ENCODE results near the gene LRP2. TPM values are rescaled to one million over a fixed set of nuclear protein-coding genes. Genes with fewer than 3 reads are reported as not detected.

LRP2 gene
- total and polyA plus RNA-seq, 2 of the 4 experiments (the other 2 are of a cell fraction): not detected

DNA sequence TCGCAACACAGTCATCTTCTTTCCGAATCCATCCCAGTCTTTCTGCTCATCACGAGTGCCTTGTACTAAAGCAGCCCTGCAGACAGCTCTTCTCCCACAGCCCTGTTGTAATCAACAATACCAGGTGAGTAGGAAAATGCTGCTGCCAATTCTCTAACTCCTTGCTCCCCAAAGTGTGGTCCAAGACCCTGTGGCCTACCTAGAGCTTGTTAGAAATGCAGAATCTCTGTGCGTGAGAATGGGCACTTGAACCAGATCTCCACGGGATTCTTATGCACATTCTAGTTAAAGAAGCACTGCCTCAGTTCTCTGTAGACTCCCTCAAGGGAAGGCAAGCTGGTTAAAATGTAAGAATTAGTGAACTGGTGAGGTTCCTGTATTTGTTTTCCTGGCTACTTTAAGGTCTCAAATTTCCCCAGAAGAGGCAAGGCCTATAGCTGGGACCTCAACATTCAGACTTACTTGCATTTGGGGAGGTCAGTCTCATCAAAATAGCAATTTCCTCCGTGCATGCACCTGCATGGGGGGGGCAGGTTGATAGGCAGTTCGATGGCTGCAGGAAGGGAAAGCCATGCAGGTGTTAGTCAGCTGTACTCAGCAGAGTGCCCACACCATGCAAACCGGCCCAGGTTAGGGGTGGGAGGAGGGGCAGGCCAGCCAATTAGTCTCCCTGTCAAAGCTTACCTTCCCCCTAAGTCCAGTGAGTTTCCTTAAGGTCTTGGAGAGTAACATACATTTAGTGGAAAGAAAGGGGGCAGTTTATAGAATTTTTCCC, 222.2 kb downstream of the LRP2 start:
- H3K56ac ChIP-seq (ENCODE audit: extremely low read depth, insufficient read depth, low read length): no peak overlapping the region
- in situ Hi-C loops (cut with MboI; ENCODE audit: low sequenced_read_pairs): no loop called here
- intact Hi-C loops (cut with micrococcal nuclease): no loop called here

More for the DNA sequence above, 222.2 kb downstream of the LRP2 start:
- Histone ChIP-seq H3K9me3 (ENCODE audit: control insufficient read depth, insufficient read depth, low read length) (no peaks in the 10 kb centered on the region), H4K5ac (ENCODE audit: low read depth, low read length) (no peak overlapping the region), H3K4me1 (ENCODE audit: control insufficient read depth, insufficient read depth, low read length) (no peaks in the 10 kb centered on the region), H3K4me2 (ENCODE audit: low read depth, low read length) (no peak overlapping the region), H2AK5ac (ENCODE audit: low read depth, low read length) (no peak overlapping the region), H2AK9ac (replicated peaks; ENCODE audit: low read depth, low read length, poor library complexity) (no peak overlapping the region), H2BK20ac (ENCODE audit: low read depth, low read length) (no peak overlapping the region), H3K4ac (ENCODE audit: low read depth, low read length) (no peak overlapping the region), H4K8ac (ENCODE audit: low read depth in 2 of 2, low read length in 2 of 2) (no peak overlapping the region), H3K79me1 (ENCODE audit: low read depth in 1 of 2, low read length in 2 of 2) (no peaks in the 10 kb centered on the region), H3K23ac (ENCODE audit: low read depth, low read length) (no peak overlapping the region), H2AFZ (replicated peaks; ENCODE audit: low read length, poor library complexity) (no peak overlapping the region), H2BK15ac (ENCODE audit: low read depth, low read length) (no peak overlapping the region), H3K36me3 (ENCODE audit: control insufficient read depth, insufficient read depth, low read length) (no peaks in the 10 kb centered on the region), H3K14ac (replicated peaks; ENCODE audit: low read depth, low read length) (no peak overlapping the region), H4K20me1 (ENCODE audit: insufficient read depth, low read length) (no peaks in the 10 kb centered on the region), H3K18ac (ENCODE audit: low read depth, low read length) (no peak overlapping the region), H3K27ac (ENCODE audit: insufficient read depth, low read length) (no peak overlapping the region), H4K91ac (ENCODE audit: insufficient read depth, low read depth, low read length) (no peak overlapping the region), H3K27me3 (ENCODE audit: control insufficient read depth, insufficient read depth, low read length) (no peaks in the 10 kb centered on the region), H2BK5ac (ENCODE audit: low read depth, low read length, poor library complexity, severe bottlenecking) (no peak overlapping the region), H3K9ac (ENCODE audit: low read depth, low read length) (no peak overlapping the region), H3K9me1 (ENCODE audit: insufficient read depth, low read length) (no peaks in the 10 kb centered on the region), H2BK120ac (ENCODE audit: low read depth, low read length) (no peak overlapping the region), H3K4me3 (ENCODE audit: insufficient read depth, low read depth, low read length) (no peak overlapping the region)
- dilution Hi-C loops (cut with HindIII; ENCODE audit: low sequenced_read_pairs, unreplicated experiment): no loop called here
- CTCF ChIA-PET: interaction anchor here (0.8 to 2.9 kb wide), 2 partner anchors 9 to 31 kb away, joined by 3 to 15 read pairs; no protein-coding TSS in a partner anchor
- DNase-seq (no peak), ATAC-seq (ENCODE audit: low read depth) (no peak)
- TF ChIP-seq MXI1 (IDR thresholded peaks at IDR 0.05; ENCODE audit: borderline replicate concordance, low read depth, low read length) (no peak), POLR2A (IDR thresholded peaks at IDR 0.05; ENCODE audit: low read depth, low read length) (no peak)
- POLR2A ChIA-PET (ENCODE audit: unreplicated experiment): no interaction called here
- BruUV-seq (replicated peaks): no TSS peak
- no CpG with 5 or more reads among the region's 8 CpGs for WGBS, 2 experiments (ENCODE audit: extremely low coverage in 2 of 2, insufficient read length in 1 of 2)
